HG03139 (cell line): ENCODE results near the gene ADH1C.
"Not testable (repeated sequence)": the region's sequence is repeated elsewhere in the genome, so short reads cannot be mapped to it uniquely, and the experiment has no call there.

Experiments used
- ATAC-seq: cut with Tn5 transposase; IDR thresholded peaks from one replicate; pipeline ENCODE4 v1.9.1; 2021; ENCODE audit not compliant: unreplicated experiment

ADH1C gene

DNA sequence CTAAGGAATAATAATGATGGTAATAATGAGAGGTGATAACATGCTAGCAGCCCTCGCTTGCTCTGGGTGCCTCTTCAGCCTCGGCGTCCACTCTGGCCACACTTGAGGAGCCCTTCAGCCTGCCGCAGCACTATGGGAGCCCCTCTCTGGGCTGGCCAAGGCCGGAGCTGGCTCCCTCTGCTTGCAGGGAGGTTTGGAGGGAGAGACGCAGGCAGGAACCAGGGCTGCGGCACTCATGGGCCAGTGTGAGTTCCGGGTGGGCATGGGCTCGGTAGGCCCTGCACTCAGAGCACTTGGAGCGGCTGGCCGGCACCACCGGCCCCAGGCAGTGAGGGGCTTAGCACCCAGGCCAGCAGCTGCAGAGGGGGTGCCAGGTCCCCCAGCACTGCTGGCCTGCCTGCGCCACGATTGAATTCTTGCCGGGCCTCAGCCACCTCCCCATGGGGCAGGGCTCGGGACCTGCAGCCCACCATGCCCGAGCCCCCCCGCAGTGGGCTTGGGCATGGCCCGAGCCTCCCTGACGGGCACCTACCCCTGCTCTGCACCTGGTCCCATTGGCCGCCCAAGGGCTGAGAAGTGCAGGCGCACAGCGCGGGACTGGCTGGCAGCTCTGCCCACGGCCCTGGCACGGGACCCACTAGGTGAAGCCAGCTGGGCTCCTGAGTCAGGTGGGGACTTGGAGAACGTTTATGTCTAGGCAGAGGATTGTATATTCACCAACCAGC is 7.1 kb upstream of the ADH1C start:
- no peak for ATAC-seq

DNA sequence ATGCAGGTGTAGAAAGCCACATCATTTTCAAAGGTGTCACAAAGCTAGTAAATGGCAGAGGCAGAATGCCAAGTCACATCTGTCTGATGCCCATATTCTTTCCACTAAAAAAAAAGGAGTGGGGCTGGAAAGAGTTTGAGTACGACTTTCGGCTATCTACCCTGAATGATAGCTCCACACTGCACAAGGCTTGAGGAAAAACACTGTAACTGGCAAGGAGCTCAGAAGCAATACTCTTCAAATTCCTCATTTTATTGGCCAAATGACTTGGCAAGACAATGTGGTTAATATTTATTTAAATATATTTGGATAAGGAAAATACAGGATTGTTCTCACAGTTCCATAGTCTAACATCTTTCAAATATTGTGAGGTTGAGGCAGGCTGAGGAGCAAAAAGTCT is 5.4 kb upstream of the ADH1C start:
- ATAC-seq, result no peak

DNA sequence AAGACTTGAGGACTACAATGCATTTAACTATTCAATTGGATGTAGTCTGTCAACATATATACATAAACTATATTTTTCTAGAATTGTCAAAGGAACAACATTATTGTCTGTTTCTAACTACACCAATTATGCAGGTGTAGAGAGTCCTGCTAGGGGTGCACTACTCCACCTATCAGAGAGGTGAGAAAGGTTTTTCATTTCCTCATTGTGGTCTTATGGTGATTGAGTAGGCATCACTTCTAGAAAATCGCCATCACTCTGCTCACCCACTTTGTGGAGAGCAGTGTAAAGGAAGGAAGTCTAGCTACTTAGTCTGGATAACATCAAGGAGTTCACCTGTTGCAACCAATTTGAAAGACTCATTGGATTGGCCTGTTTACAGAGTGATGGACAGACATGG is 4.4 kb upstream of the ADH1C start:
- no peak for ATAC-seq

DNA sequence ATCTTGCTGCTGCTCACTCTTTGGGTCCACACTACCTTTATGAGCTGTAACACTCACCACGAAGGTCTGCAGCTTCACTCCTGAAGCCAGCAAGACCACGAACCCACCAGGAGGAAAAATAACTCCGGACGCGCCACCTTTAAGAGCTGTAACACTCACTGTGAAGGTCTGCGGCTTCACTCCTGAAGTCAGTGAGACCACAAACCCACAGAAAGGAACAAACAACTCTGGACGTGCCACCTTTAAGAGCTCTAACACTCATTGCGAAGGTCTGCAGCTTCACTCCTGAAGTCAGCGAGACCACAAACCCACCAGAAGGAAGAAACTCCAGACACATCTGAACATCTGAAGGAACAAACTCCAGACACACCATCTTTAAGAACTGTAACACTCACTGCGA is 3.6 kb upstream of the ADH1C start:
- ATAC-seq, result not testable (repeated sequence)

DNA sequence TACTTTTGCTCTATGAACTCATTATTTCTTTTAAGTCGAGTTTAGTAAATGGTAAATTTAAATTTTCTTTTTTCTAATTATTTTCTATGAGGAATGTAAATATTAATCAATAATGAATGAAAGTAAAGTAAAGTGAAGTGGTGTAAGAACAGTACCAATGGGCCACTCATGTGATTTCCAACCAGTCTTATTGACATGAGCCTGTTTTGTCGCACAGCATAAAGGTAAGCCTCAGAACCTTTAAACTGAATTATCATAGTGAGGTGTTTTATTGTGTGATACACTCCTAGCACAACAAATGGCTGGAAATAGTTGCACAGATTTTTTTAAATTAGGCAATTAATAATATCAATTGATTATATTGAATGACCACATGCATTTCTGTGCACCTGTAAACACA is 1.1 kb downstream of the ADH1C start:
- no peak for ATAC-seq

DNA sequence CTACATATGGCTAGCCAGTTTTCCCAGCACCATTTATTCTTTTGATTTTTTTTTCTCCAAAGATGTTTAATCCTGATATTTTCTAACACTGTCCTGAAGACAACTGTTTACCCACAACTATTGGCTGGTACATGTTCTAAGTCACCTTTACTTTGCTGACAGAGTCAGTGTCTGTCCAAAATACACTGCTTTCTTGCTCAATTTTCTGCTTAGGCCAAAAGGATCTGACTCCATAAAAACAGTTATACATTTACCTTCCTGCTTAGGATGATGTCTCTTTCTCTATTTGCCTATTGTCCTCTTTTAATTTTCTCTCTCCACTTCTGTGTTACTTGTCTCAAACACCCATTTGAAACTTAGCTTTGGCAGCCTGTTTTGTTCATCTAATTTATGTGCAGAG is 3.2 kb downstream of the ADH1C start:
- ATAC-seq, result no peak

DNA sequence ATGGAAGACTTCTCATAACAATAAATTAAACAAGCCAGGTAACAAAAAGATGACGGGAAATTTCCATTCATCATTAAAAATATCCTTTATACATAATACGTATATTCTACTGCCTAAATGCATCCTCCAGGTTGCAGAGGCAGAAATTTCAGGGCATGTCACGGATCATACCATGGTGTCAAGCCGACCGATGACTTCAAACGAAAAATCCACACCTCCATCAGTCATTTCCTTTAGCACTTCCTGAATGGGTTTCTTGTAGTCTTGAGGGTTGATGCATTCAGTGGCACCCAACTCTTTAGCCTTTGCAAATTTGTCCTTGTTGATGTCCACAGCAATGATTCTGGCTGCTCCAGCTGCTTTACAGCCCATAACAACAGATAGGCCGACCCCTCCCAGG is 9.9 kb downstream of the ADH1C start:
- ATAC-seq, result not testable (repeated sequence)

DNA sequence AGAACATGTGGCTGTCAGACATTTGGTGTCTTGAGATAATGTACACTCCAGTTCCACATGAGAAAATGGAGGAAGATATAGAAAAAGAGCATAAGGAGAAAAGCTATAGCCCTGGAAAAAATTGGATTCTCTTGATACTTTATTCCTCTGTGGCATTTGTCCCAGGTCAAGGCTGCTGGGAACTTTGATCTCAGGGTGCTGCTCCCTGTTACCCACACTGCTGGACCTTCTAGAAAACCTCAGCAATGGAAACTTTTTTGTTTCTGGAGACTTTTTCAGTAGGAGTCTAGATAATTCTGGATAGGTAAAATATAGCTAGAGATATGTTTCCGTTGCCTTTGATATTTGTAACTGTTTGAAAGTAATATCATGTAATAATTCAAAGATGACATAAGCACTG is 11.1 kb downstream of the ADH1C start:
- ATAC-seq, result no peak

DNA sequence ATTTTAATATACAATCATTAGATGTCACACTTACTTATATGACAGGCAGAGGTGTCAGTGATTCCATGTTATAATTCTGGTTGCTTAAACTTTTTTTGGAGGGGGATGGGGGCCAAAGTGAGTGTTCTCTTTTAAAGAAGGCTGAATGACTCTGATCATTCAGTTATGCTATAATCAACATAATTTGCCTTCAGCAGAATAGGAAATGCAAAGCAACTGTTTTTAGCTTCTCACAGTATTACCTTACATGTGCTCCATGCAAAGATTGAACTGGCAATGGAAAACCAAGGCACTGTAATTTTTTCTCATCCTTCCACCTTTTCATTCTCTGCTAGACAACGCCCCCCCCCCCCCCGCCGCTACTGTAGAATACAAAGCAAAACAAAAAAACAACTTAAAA is 13.4 kb downstream of the ADH1C start:
- no peak for ATAC-seq

DNA sequence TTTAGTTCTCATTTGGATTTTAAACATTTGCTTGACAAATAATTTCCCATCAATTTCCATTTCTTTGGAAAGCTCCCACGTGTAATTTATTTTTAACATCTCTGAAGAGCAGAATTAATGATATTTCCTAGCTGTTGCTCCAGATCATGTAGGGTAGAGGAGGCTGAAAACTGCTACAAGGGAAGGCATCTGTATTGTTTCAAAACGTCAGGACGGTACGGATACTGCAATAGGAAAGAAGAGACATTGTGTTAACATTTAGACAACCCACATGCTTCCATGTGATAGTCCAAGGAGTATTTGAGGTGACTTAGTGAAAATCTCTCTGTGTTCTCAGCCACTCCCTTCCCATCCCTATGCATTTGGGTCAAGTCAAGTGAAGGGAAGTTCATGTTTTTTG is 16.0 kb downstream of the ADH1C start:
- ATAC-seq, result no peak

DNA sequence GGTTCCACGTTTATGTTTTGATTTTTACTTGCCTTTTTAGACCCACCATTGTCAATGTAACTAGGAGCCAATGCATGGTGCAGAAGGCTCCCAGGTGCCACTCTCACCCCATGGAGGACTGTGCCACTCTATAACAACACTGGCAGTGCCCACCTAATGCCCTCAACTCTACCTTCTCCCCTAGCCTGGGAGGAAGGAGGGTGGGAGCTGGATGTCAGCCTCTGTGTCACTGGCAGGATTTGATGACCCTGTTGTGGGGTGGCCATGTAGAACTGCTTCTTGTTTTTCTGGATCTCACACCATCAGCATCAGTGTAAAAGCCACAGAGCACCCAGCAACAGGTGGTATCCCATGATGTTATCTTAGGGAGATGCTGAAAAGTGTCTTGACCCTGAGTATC is 17.7 kb downstream of the ADH1C start:
- ATAC-seq, result no peak

DNA sequence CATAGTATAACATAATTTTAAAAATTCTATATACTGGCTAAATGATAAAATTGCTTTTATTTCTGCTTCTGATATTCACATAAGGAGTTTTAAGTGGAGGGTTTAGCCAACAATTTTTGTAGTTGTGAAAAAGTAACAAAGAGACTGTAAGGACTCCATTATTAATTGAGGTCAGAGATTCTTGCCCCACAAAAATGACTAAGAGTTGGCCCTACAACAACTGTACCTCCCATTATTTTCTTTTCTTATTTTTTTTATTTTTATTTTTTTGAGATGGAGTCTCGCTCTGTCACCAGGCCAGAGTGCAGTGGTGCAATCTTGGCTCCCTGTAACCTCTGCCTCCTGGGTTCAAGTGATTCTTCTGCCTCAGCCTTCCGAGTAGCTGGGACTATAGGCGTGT is 21.9 kb downstream of the ADH1C start:
- no peak for ATAC-seq

DNA sequence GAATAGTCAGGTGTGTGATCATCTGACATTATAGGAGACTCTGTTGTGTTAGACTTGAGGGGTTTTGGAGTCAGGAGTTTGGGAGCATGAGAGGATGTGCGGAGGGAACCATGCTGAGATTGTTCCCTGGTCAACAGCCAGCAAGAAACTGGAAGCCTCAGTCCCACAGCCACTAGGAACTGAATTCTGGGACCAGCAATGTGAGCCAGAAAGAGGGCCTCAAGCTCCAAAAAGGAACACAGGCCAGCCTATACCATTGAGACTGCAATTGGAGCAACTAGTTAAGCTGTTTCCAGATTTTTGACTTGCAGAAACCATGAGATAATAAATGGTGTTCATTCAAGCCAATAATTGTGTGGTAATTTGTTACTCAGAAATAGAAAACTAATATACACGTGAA is 22.7 kb downstream of the ADH1C start:
- no peak for ATAC-seq

DNA sequence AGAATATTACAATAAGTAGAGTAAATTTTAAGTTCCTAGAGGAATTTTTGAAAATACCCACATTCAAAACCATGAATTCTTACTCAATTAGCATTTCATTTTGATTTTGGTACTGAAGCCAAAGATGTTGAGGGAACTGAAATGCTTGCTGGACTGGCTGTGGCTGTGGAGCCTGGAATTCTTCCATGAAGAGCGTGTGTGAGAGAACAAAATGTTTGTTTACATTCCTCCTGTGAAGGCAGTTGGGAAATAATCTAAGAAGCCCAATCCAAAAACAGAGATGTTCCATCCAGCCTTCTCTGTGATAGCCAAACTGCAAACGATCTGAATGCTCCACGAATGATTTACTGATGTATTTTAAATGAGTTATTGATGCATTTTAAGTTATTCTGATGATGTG is 27.6 kb downstream of the ADH1C start:
- no peak for ATAC-seq

DNA sequence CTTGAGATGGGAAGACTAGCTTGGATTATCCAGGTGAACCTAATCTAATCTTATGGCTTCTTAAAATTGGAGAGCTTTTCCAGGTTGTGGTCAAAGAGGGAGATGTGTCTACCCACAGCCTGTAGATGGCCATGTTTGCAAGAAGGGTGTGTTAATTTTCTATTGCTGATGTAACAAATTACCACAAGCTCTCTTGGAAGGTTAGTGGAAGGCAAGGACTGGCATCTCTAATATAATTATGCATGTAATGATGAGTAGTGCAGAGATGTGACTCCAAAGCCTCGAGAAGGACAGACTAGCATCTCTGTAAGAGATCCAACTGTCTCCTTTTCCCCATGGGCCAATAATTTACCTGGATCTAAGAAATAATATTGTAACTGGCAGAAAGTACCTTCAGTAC is 28.2 kb downstream of the ADH1C start:
- ATAC-seq, result no peak

DNA sequence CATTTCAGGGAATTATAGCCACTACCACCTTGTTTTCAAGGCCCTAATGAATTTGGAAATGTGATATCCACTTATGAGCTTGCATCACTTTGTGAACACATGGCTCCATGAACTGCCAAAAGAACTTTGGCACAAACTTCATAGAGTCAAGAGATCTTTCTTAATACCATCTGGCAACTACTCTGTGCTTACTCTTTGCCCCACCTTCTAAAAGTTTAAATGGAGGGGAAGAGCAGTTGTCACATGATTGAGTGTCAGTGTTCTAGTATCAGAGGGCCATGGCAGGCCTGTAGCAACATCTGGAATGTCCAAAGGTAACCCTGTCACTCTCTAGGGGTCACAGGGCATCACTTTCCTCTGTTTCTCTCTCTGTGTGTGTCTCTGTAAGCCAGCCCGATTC is 28.8 kb downstream of the ADH1C start:
- ATAC-seq, result no peak

DNA sequence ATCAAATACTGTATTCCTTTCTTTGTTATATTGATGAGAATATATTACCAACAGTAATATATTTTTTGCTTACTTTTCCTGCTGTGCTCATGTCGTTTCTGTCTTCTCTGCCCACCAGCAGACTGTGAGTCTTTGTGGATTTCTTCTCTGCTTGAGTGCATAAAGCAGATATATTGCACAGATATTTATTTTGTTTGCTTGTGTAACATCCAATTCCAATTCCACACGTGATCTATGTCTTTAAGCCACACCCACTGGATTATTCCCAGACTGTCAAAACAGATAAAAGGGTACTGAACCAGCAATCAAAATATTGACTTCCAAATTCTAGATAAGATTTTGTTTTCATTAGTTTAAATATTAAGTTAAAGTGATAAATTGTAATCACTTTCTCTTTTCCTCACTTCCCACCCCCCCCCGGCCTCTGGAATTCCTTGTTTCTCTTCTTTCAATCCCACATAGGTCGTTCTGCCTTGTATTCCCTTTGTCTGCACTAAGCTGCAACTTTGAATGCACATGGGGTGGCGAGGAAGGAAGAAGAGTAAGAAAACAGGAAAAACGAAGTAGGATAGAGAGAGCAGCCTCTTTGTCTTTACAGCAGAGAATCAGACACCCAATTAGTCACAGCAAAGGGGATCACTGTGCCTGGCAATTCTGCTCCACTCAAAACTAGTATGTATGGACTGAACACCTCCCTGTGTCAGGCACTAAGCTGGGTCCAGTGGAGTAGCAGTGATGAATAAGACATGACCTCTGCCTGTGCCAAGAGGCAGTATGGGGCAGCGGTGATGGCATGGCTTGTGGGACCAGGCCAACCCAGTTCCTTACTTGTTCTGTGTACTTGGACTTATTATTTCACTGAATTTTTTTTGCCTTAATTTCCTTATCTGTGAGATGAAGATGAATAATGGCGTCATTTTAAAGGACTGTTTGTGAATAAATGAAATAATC is 31.0 kb downstream of the ADH1C start, which contains the start of gene ADH1B:
ADH1B (minus strand) TSS at position 161 of the 951 bp plus-strand sequence; CDS start at position 91, 70 bp downstream.
- no peak for ATAC-seq

DNA sequence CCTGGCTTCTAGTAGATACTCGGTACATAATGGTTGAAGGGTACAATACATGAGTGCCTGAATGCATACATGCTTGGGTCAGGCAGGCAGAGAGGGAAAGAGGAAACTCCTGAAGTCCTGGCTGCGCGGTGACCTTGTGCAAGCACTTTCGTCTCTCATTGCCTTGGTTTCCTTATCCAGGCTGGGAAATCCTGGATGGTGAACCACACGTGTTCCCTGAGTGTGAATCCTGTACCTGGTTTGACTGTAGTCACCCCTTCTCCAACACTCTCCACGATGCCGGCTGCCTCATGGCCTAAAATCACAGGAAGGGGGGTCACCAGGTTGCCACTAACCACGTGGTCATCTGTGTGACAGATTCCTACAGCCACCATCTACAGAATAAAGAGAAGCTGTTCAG is 34.7 kb downstream of the ADH1C start:
- ATAC-seq, result not testable (repeated sequence)

DNA sequence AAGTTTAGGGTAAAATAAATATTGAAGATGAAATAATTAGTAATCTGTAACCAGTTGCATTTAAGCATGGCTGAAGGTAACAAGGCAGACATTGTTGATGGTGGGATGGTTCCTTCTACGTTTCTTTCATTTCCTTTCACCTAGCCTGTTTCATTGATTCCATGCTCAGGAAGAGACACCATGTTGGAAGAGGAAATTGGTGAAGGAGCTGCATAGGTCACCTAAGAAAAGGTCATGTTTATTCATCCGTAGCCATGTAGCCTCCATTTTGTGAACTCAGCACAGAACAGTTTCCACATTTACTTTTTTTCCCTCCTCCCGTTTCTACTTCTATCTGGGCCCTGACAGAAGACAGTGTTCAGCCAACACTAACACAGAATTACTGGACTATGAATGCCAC is 35.2 kb downstream of the ADH1C start:
- no peak for ATAC-seq

DNA sequence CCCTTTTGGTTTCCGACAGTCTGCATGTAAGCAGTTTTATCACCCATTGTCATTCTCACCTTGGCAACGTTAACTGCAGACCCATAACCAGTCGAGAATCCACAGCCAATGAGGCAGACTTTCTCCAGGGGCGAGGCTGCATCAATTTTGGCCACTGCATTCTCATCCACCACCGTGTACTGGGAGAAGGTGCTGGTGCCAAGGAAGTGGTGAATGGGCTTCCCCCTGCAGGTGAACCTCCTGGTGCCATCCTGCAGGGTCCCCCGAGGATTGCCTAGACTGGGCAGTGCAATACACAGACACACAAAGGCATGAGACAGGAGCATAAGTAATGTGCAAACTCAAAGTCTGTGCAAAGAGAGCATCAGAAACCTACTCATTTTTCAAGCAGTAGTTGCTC is 36.7 kb downstream of the ADH1C start:
- ATAC-seq, result no peak

DNA sequence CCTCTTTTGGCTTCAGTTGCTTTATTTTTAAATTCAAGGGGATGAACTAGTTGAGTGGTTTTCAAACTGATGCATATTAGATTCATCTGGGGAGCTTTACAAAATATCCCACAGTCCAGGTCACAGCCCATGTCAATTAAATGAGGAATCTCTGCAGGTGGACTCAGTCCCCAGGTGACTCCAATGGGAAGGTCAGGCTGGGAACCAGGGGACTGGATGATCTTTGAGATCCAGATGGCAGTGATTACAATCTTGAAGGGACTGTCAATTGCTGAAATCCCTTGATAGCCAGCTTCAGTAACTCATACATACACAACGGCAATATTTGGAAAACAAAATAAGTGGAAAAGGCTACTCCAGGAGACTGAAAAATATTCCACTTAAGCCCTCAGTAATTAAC is 38.3 kb downstream of the ADH1C start:
- no peak for ATAC-seq

DNA sequence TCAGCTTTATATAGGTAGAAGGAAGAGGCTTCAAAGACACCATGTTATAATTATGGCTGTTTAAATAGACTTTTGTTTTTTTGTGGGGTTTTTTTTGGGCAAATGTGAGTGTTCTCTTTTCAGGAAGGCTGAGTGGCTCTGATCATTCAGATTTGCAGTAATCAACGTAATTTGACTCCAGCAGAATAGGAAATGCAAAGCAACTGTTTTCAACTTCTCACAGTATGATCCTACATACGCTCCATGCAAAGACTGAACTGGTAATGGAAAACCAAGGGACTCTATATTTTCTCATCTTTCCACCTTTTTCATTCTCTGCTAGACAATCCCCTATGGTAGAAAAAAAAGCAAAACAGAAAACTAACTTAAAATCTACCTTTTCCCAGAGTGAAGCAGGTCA is 42.2 kb downstream of the ADH1C start:
- ATAC-seq, result no peak
